D341Med (cell line): ENCODE results near the gene PRAF2.

Source experiments
- DNase-seq: peaks from one replicate; pipeline ENCODE4 v3.0.0; 2012; ENCODE audit warnings: low spot score

The PRAF2 gene

GRCh38 chrX:49042581-49043219 is 31.1 kb downstream of the PRAF2 start:
- no peak for DNase-seq

- no peak for DNase-seq
These were observed 31.8 kb downstream of the PRAF2 start for GRCh38 chrX:49041744-49042580.

GRCh38 chrX:49040376-49040955 is 33.3 kb downstream of the PRAF2 start:
- DNase-seq, result no peak

GRCh38 chrX:49039598-49040375 is 34.0 kb downstream of the PRAF2 start:
- DNase-seq, result peak; percentile 61

- DNase-seq, result no peak
These were observed 35.8 kb downstream of the PRAF2 start for GRCh38 chrX:49037883-49038475.

- DNase-seq, result no peak
These were observed 43.5 kb downstream of the PRAF2 start for GRCh38 chrX:49030283-49030682.

- DNase-seq, result no peak
These were observed 43.9 kb downstream of the PRAF2 start for GRCh38 chrX:49029876-49030275.
